GM19351 (cell line): ENCODE results near the gene RNF180.
"Not testable (repeated sequence)": the region's sequence is repeated elsewhere in the genome, so short reads cannot be mapped to it uniquely, and the experiment has no call there.

Experiments used
- ATAC-seq: cut with Tn5 transposase; IDR thresholded peaks from one replicate; pipeline ENCODE4 v1.9.1; 2021; ENCODE audit warnings: mild to moderate bottlenecking, moderate library complexity; ENCODE audit not compliant: unreplicated experiment

RNF180 gene

GRCh38 chr5:64180661-64181343 lies 15.2 kb downstream of the RNF180 start:
- ATAC-seq, result no peak

- no peak for ATAC-seq
Measured at GRCh38 chr5:64181440-64181839, 15.8 kb downstream of the RNF180 start.

GRCh38 chr5:64183956-64184355 lies 18.3 kb downstream of the RNF180 start:
- no peak for ATAC-seq

GRCh38 chr5:64184832-64185231 lies 19.2 kb downstream of the RNF180 start:
- no peak for ATAC-seq

- ATAC-seq, result no peak
Measured at GRCh38 chr5:64188776-64189175, 23.1 kb downstream of the RNF180 start.

- ATAC-seq, result no peak
Measured at GRCh38 chr5:64190562-64191306, 25.1 kb downstream of the RNF180 start.

- no peak for ATAC-seq
Measured at GRCh38 chr5:64195981-64196380, 30.3 kb downstream of the RNF180 start.

- no peak for ATAC-seq
Measured at GRCh38 chr5:64199425-64199824, 33.8 kb downstream of the RNF180 start.

GRCh38 chr5:64201996-64202395 lies 36.4 kb downstream of the RNF180 start:
- ATAC-seq, result no peak

- no peak for ATAC-seq
Measured at GRCh38 chr5:64206653-64207052, 41.0 kb downstream of the RNF180 start.

GRCh38 chr5:64207978-64208377 lies 42.3 kb downstream of the RNF180 start:
- ATAC-seq, result no peak

- no peak for ATAC-seq
Measured at GRCh38 chr5:64209353-64209752, 43.7 kb downstream of the RNF180 start.

GRCh38 chr5:64210866-64211265 lies 45.2 kb downstream of the RNF180 start:
- no peak for ATAC-seq

GRCh38 chr5:64213011-64213410 lies 47.4 kb downstream of the RNF180 start:
- no peak for ATAC-seq

- ATAC-seq, result no peak
Measured at GRCh38 chr5:64213531-64213930, 47.9 kb downstream of the RNF180 start.

- no peak for ATAC-seq
Measured at GRCh38 chr5:64214132-64214531, 48.5 kb downstream of the RNF180 start.

- ATAC-seq, result no peak
Measured at GRCh38 chr5:64221911-64222310, 56.3 kb downstream of the RNF180 start.

GRCh38 chr5:64225286-64225981 lies 59.8 kb downstream of the RNF180 start:
- ATAC-seq, result not testable (repeated sequence)

- ATAC-seq, result not testable (repeated sequence)
Measured at GRCh38 chr5:64227131-64227537, 61.5 kb downstream of the RNF180 start.

GRCh38 chr5:64229163-64229774 lies 63.6 kb downstream of the RNF180 start:
- ATAC-seq, result peak; percentile 70

- no peak for ATAC-seq
Measured at GRCh38 chr5:64260756-64261155, 95.1 kb downstream of the RNF180 start.
